Muscle layer of colon (tissue), 2 donors: ENCODE results near the gene AKAP8L.

ENCODE experiments used
- H3K27ac ChIP-seq: one replicate; pipeline ENCODE4 v1.7.0; 2013; ENCODE audit warnings: low read depth, mild to moderate bottlenecking, low read length, moderate library complexity
- H3K27me3 ChIP-seq, 2 donors: one replicate each; pipeline ENCODE4 v1.7.0; 2013; ENCODE audit warnings: low read length in 2 of 2, mild to moderate bottlenecking in 2 of 2; ENCODE audit not compliant: insufficient read depth in 2 of 2, control insufficient read depth in 1 of 2
- H3K36me3 ChIP-seq: one replicate; pipeline ENCODE4 v1.7.0; 2013; ENCODE audit warnings: mild to moderate bottlenecking, low read length; ENCODE audit not compliant: insufficient read depth
- H3K4me1 ChIP-seq: one replicate; pipeline ENCODE4 v1.7.0; 2013; ENCODE audit warnings: mild to moderate bottlenecking, low read length; ENCODE audit not compliant: insufficient read depth
- H3K4me3 ChIP-seq, 2 donors: one replicate each; pipeline ENCODE4 v1.7.0; 2013; ENCODE audit warnings: low read length in 2 of 2, low read depth in 1 of 2, mild to moderate bottlenecking in 1 of 2, moderate library complexity in 1 of 2
- H3K9ac ChIP-seq: one replicate; pipeline ENCODE4 v1.7.0; 2013; ENCODE audit warnings: low read length
- H3K9me3 ChIP-seq: one replicate; pipeline ENCODE4 v1.7.0; 2013; ENCODE audit warnings: mild to moderate bottlenecking, low read length
- donor health status: abdominal sarcoma.
- donor health status: Adenocarcinoma of cecum.

Gene AKAP8L

GRCh38 chr19:15445807-15446376, 27.1 kb upstream of the AKAP8L start:
- H3K27ac ChIP-seq, result no peak overlapping the region

GRCh38 chr19:15445227-15445605, 26.4 kb upstream of the AKAP8L start:
- H3K4me1 ChIP-seq, result peaks cover 8% of the 10 kb centered on the region
- no peaks in the 10 kb centered on the region for H3K9me3 ChIP-seq
- no peak overlapping the region for H3K9ac ChIP-seq
- no peak overlapping the region for H3K4me3 ChIP-seq
- no peak overlapping the region for H3K27ac ChIP-seq
- H3K36me3 ChIP-seq, result peaks cover 6% of the 10 kb centered on the region
- H3K27me3 ChIP-seq, result no peaks in the 10 kb centered on the region

More at GRCh38 chr19:15445807-15446376, 27.1 kb upstream of the AKAP8L start:
- H3K36me3 ChIP-seq, result peaks cover 6% of the 10 kb centered on the region
- peaks cover 8% of the 10 kb centered on the region for H3K4me1 ChIP-seq
- no peak overlapping the region for H3K9ac ChIP-seq
- H3K27me3 ChIP-seq, result no peaks in the 10 kb centered on the region
- no peak overlapping the region for H3K4me3 ChIP-seq
- H3K9me3 ChIP-seq, result no peaks in the 10 kb centered on the region

- Histone ChIP-seq H3K9ac (no peak overlapping the region), H3K27ac (no peak overlapping the region), H3K4me3 (no peak overlapping the region), H3K27me3 (no peaks in the 10 kb centered on the region), H3K36me3 (peaks cover 6% of the 10 kb centered on the region), H3K9me3 (no peaks in the 10 kb centered on the region), H3K4me1 (peaks cover 8% of the 10 kb centered on the region)
Measured at GRCh38 chr19:15444505-15445226, 25.9 kb upstream of the AKAP8L start.

- H3K27me3 ChIP-seq, result no peaks in the 10 kb centered on the region
- no peak overlapping the region for H3K27ac ChIP-seq
- H3K4me3 ChIP-seq, result no peak overlapping the region
- no peaks in the 10 kb centered on the region for H3K9me3 ChIP-seq
- H3K4me1 ChIP-seq, result peaks cover 4% of the 10 kb centered on the region
- peaks cover 6% of the 10 kb centered on the region for H3K36me3 ChIP-seq
- H3K9ac ChIP-seq, result no peak overlapping the region
Measured at GRCh38 chr19:15443838-15444237, 25.1 kb upstream of the AKAP8L start.

GRCh38 chr19:15443325-15443724, 24.5 kb upstream of the AKAP8L start:
- H3K4me1 ChIP-seq, result no peaks in the 10 kb centered on the region
- H3K36me3 ChIP-seq, result peaks cover 6% of the 10 kb centered on the region
- H3K27ac ChIP-seq, result no peak overlapping the region

GRCh38 chr19:15442142-15442920, 23.5 kb upstream of the AKAP8L start:
- Histone ChIP-seq H3K27me3 (no peaks in the 10 kb centered on the region), H3K4me1 (peaks cover 5% of the 10 kb centered on the region), H3K36me3 (peaks cover 3% of the 10 kb centered on the region), H3K9ac (no peak overlapping the region), H3K27ac (no peak overlapping the region), H3K4me3 (no peak overlapping the region), H3K9me3 (no peaks in the 10 kb centered on the region)

More at GRCh38 chr19:15443325-15443724, 24.5 kb upstream of the AKAP8L start:
- Histone ChIP-seq H3K4me3 (no peak overlapping the region), H3K27me3 (no peaks in the 10 kb centered on the region), H3K9ac (no peak overlapping the region), H3K9me3 (no peaks in the 10 kb centered on the region)

- H3K27me3 ChIP-seq, result no peaks in the 10 kb centered on the region
- no peak overlapping the region for H3K27ac ChIP-seq
- H3K36me3 ChIP-seq, result no peaks in the 10 kb centered on the region
- H3K4me3 ChIP-seq, result no peak overlapping the region
- no peak overlapping the region for H3K9ac ChIP-seq
- peaks cover 5% of the 10 kb centered on the region for H3K4me1 ChIP-seq
- H3K9me3 ChIP-seq, result no peaks in the 10 kb centered on the region
Measured at GRCh38 chr19:15441317-15441716, 22.5 kb upstream of the AKAP8L start.

- peaks cover 5% of the 10 kb centered on the region for H3K4me1 ChIP-seq
- no peak overlapping the region for H3K4me3 ChIP-seq
- no peaks in the 10 kb centered on the region for H3K36me3 ChIP-seq
- H3K9me3 ChIP-seq, result no peaks in the 10 kb centered on the region
- no peak overlapping the region for H3K9ac ChIP-seq
- H3K27ac ChIP-seq, result no peak overlapping the region
- H3K27me3 ChIP-seq, result no peaks in the 10 kb centered on the region
Measured at GRCh38 chr19:15439821-15440641, 21.2 kb upstream of the AKAP8L start.

- no peak overlapping the region for H3K9ac ChIP-seq
- H3K9me3 ChIP-seq, result no peaks in the 10 kb centered on the region
- H3K36me3 ChIP-seq, result no peaks in the 10 kb centered on the region
- no peaks in the 10 kb centered on the region for H3K27me3 ChIP-seq
- H3K4me3 ChIP-seq, result no peak overlapping the region
- H3K4me1 ChIP-seq, result peaks cover 5% of the 10 kb centered on the region
- no peak overlapping the region for H3K27ac ChIP-seq
Measured at GRCh38 chr19:15439078-15439799, 20.5 kb upstream of the AKAP8L start.

- H3K4me1 ChIP-seq, result peaks cover 7% of the 10 kb centered on the region
- H3K9ac ChIP-seq, result no peak overlapping the region
- no peaks in the 10 kb centered on the region for H3K27me3 ChIP-seq
- no peak overlapping the region for H3K4me3 ChIP-seq
- H3K9me3 ChIP-seq, result no peaks in the 10 kb centered on the region
- H3K36me3 ChIP-seq, result no peaks in the 10 kb centered on the region
- H3K27ac ChIP-seq, result no peak overlapping the region
Measured at GRCh38 chr19:15438577-15438976, 19.8 kb upstream of the AKAP8L start.
